Iris pigment epithelial cell (primary cell): ENCODE measurements around the gene RASL10A.

Source experiments
- DNase-seq: peaks from one replicate; pipeline ENCODE4 v3.0.0-alpha.2; 2011; ENCODE audit warnings: low read depth

Gene RASL10A

GRCh38 chr22:29319072-29319471 is 3.6 kb upstream of the RASL10A start:
- DNase-seq = no peak

GRCh38 chr22:29317827-29318454 is 2.4 kb upstream of the RASL10A start:
- no peak for DNase-seq

- DNase-seq = no peak
These were observed 788 bp upstream of the RASL10A start for GRCh38 chr22:29316141-29316828.

GRCh38 chr22:29314537-29315285 is 786 bp downstream of the RASL10A start:
- no peak for DNase-seq

GRCh38 chr22:29313576-29314466 is 1.7 kb downstream of the RASL10A start:
- DNase-seq = no peak

GRCh38 chr22:29313126-29313575 is 2.3 kb downstream of the RASL10A start:
- peak; percentile 45 for DNase-seq

- DNase-seq = no peak
These were observed 3.0 kb downstream of the RASL10A start for GRCh38 chr22:29312218-29313125.

GRCh38 chr22:29311464-29312217 is 3.9 kb downstream of the RASL10A start:
- no peak for DNase-seq

GRCh38 chr22:29310863-29311339 is 4.6 kb downstream of the RASL10A start:
- DNase-seq = peak; percentile 97

- no peak for DNase-seq
These were observed 5.2 kb downstream of the RASL10A start for GRCh38 chr22:29310065-29310862.

- no peak for DNase-seq
These were observed 6.0 kb downstream of the RASL10A start for GRCh38 chr22:29309332-29310064.

GRCh38 chr22:29308791-29309262 is 6.7 kb downstream of the RASL10A start:
- DNase-seq = peak; percentile 73

- no peak for DNase-seq
These were observed 7.2 kb downstream of the RASL10A start for GRCh38 chr22:29308148-29308790.

- DNase-seq = no peak
These were observed 7.8 kb downstream of the RASL10A start for GRCh38 chr22:29307596-29308147.

GRCh38 chr22:29306835-29307595 is 8.5 kb downstream of the RASL10A start:
- DNase-seq = peak; percentile 79

- peak; percentile 86 for DNase-seq
These were observed 9.2 kb downstream of the RASL10A start, which contains the start of gene GAS2L1 for GRCh38 chr22:29306175-29306834. TSS of gene GAS2L1 (plus strand) at chr22:29306650. CDS start at chr22:29308106, 1,456 bp downstream.
